ENCODE measurements around the gene STYX. TPM values are rescaled to one million over a fixed set of nuclear protein-coding genes. Genes with fewer than 3 reads are reported as not detected.

STYX gene, protein sequence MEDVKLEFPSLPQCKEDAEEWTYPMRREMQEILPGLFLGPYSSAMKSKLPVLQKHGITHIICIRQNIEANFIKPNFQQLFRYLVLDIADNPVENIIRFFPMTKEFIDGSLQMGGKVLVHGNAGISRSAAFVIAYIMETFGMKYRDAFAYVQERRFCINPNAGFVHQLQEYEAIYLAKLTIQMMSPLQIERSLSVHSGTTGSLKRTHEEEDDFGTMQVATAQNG
- total RNA-seq = 8.1 and 11.4 TPM in 2 replicates
- 8.9 and 10.7 TPM in 2 replicates for polyA plus RNA-seq

GRCh38 chr14:52729925-52730708 is at the start of gene STYX:
Gene STYX (plus strand): TSS chr14:52730166. CDS start chr14:52730475, 309 bp downstream.
- TF ChIP-seq CTCF (IDR thresholded peaks at IDR 0.05; ENCODE audit: low read depth, low read length) = no peak
- Histone ChIP-seq H3K4me1 (ENCODE audit: low read depth) (peaks cover 8% of the 10 kb centered on the region), H3K9me3 (ENCODE audit: low read depth) (no peaks in the 10 kb centered on the region), H3K27ac (peak within 1 kb of the TSS; percentile 86), H3K36me3 (peaks cover 26% of the 10 kb centered on the region), H3K4me3 (peak within 1 kb of the TSS; percentile 79), H3K27me3 (no peaks in the 10 kb centered on the region)
- peak; percentile 99 for DNase-seq (ENCODE audit: low read depth in 1 of 2, low spot score in 1 of 2)

GRCh38 chr14:52683985-52684520 is 45.9 kb upstream of the STYX start:
- H3K4me1 ChIP-seq (ENCODE audit: low read depth) = no peaks in the 10 kb centered on the region
- no peaks in the 10 kb centered on the region for H3K9me3 ChIP-seq (ENCODE audit: low read depth)
- TF ChIP-seq CTCF (IDR thresholded peaks at IDR 0.05; ENCODE audit: low read depth, low read length) = no peak
- H3K4me3 ChIP-seq = no peak overlapping the region
- no peak for DNase-seq (ENCODE audit: low read depth in 1 of 2, low spot score in 1 of 2)
- no peaks in the 10 kb centered on the region for H3K27me3 ChIP-seq
- no peak overlapping the region for H3K27ac ChIP-seq
- H3K36me3 ChIP-seq = no peaks in the 10 kb centered on the region

DNA sequence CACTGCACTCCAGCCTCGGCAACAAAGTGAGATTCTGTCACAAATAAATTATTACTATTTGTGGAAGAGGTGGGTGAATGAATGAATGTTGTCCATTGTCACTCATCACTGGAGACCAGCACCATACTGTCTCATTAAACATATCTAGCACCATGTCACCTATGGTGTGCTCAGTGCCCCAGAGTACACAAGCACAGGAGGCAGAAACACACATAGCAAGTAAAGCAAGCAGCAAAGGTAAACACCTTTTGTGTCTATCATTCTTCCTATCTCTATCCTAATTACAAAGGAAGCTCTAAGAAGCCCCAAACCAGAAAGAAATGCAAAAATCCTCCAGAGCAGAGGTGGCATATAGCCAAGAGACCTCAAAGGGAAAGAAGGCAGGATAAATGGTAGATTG is 43.8 kb upstream of the STYX start:
- Histone ChIP-seq H3K36me3 (no peaks in the 10 kb centered on the region), H3K4me1 (ENCODE audit: low read depth) (no peaks in the 10 kb centered on the region), H3K9me3 (ENCODE audit: low read depth) (no peaks in the 10 kb centered on the region), H3K4me3 (no peak overlapping the region), H3K27ac (no peak overlapping the region), H3K27me3 (no peaks in the 10 kb centered on the region)
- TF ChIP-seq CTCF (IDR thresholded peaks at IDR 0.05; ENCODE audit: low read depth, low read length) = no peak
- no peak for DNase-seq (ENCODE audit: low read depth in 1 of 2, low spot score in 1 of 2)

- no peak for DNase-seq (ENCODE audit: low read depth in 1 of 2, low spot score in 1 of 2)
- H3K9me3 ChIP-seq (ENCODE audit: low read depth) = no peaks in the 10 kb centered on the region
- no peak overlapping the region for H3K4me3 ChIP-seq
- TF ChIP-seq CTCF (IDR thresholded peaks at IDR 0.05; ENCODE audit: low read depth, low read length) = no peak
- no peaks in the 10 kb centered on the region for H3K36me3 ChIP-seq
- no peak overlapping the region for H3K27ac ChIP-seq
- no peaks in the 10 kb centered on the region for H3K27me3 ChIP-seq
- H3K4me1 ChIP-seq (ENCODE audit: low read depth) = peaks cover 7% of the 10 kb centered on the region
Observed at GRCh38 chr14:52690983-52691760, 38.8 kb upstream of the STYX start.

DNA sequence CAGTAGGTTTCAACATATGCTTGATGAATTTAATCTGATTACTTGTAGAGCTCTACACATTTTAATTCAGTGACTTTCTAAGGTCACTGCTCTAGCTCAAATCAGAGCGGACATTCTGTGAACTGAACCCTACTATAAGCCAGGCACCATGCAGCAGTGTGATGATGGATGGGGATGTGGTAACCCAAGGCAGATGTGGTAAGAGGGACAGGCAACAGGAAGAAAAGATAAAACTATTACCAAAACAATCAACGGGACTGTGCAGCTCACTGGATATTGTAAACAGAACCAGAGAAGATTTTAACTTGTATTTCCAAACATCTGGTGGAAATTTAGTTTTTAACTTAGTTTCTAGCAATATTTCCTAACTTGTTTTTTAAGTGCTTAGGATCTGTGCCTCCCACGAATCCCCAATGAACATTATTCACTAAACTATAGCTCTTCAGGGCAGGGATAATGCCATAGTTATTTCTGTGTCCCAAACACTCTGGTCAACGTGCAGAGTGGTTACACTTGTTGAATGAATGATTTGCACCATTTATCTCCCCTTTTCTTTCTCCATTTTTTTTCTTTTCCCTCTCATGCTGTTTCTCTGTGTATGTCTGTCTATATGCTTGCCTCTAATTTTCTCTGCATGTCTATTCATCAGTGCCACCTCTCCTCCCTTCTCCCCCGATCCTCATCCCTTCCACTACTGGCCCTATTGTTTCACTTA is 37.6 kb upstream of the STYX start:
- no peaks in the 10 kb centered on the region for H3K27me3 ChIP-seq
- peaks cover 7% of the 10 kb centered on the region for H3K4me1 ChIP-seq (ENCODE audit: low read depth)
- no peaks in the 10 kb centered on the region for H3K9me3 ChIP-seq (ENCODE audit: low read depth)
- H3K4me3 ChIP-seq = no peak overlapping the region
- peak in 1 of 2 donors; percentile 67 for DNase-seq (ENCODE audit: low read depth in 1 of 2, low spot score in 1 of 2)
- H3K36me3 ChIP-seq = no peaks in the 10 kb centered on the region
- H3K27ac ChIP-seq = no peak overlapping the region
- TF ChIP-seq CTCF (IDR thresholded peaks at IDR 0.05; ENCODE audit: low read depth, low read length) = no peak
